GM12891 (cell line): ENCODE results near the gene ESRRB.
A peak's percentile ranks its signal among the peaks of the same experiment; 100 is the strongest.

Source experiments
- DNase-seq: peaks from one replicate; pipeline ENCODE4 v3.0.0; 2011; ENCODE audit warnings: low spot score; ENCODE audit not compliant: insufficient read length
- FAIRE-seq: peaks from 2 replicates; lab custom pipeline; 2011; peaks lifted over from hg19 to GRCh38; lab: Jason Lieb, UNC
- PAX5 ChIP-seq: IDR thresholded peaks from 2 replicates; pipeline ENCODE4 v1.6.1; 2011; ENCODE audit warnings: low read length, moderate library complexity, mild to moderate bottlenecking; ENCODE audit not compliant: insufficient read depth, severe bottlenecking
- POLR2A ChIP-seq: IDR thresholded peaks from 2 replicates; pipeline ENCODE4 v1.6.1; 2011; ENCODE audit warnings: low read depth, low read length, control low read depth
- POLR2AphosphoS5 ChIP-seq: IDR thresholded peaks from 2 replicates; pipeline ENCODE4 v1.6.1; 2011; ENCODE audit warnings: low read depth, low read length, control low read depth
- POU2F2 ChIP-seq: IDR thresholded peaks from 2 replicates; pipeline ENCODE4 v1.6.1; 2011; ENCODE audit warnings: low read depth, mild to moderate bottlenecking, control low read depth, low read length, moderate library complexity
- SPI1 ChIP-seq: IDR thresholded peaks from 2 replicates; pipeline ENCODE4 v1.6.1; 2011; ENCODE audit warnings: low read depth, low read length, control low read depth
- TAF1 ChIP-seq: IDR thresholded peaks from 2 replicates; pipeline ENCODE4 v1.6.1; 2011; ENCODE audit warnings: low read depth, low read length, control low read depth

ESRRB gene

GRCh38 chr14:76334316-76334715 lies 41.6 kb upstream of the ESRRB start:
- no peak for FAIRE-seq
- no peak for DNase-seq
- TF ChIP-seq TAF1 (no peak), POLR2A (no peak), SPI1 (no peak), PAX5 (no peak), POLR2AphosphoS5 (no peak), POU2F2 (no peak)

- FAIRE-seq = no peak
- TF ChIP-seq SPI1 (no peak), PAX5 (no peak), POLR2A (no peak)
- DNase-seq = no peak
Observed at GRCh38 chr14:76336876-76337275, 39.1 kb upstream of the ESRRB start.

- no peak for DNase-seq
- no peak for FAIRE-seq
Observed at GRCh38 chr14:76337635-76338545, 38.0 kb upstream of the ESRRB start.

GRCh38 chr14:76339728-76340615 lies 36.0 kb upstream of the ESRRB start:
- TF ChIP-seq SPI1 = no peak
- TF ChIP-seq PAX5 = no peak
- no peak for TF ChIP-seq POLR2A
- TF ChIP-seq TAF1 = no peak
- TF ChIP-seq POU2F2 = no peak
- no peak for TF ChIP-seq POLR2AphosphoS5
- FAIRE-seq = no peak
- DNase-seq = no peak

More at GRCh38 chr14:76337635-76338545, 38.0 kb upstream of the ESRRB start:
- no peak for TF ChIP-seq SPI1
- no peak for TF ChIP-seq TAF1
- TF ChIP-seq POLR2AphosphoS5 = no peak
- no peak for TF ChIP-seq POLR2A
- TF ChIP-seq PAX5 = no peak

GRCh38 chr14:76343386-76343785 lies 32.6 kb upstream of the ESRRB start:
- DNase-seq (no peak), FAIRE-seq (no peak)
- TF ChIP-seq PAX5 (no peak), SPI1 (no peak), POLR2AphosphoS5 (no peak), POLR2A (no peak), TAF1 (no peak), POU2F2 (no peak)

- peak; percentile 31 for FAIRE-seq
- no peak for DNase-seq
- no peak for TF ChIP-seq SPI1
- TF ChIP-seq POU2F2 = peak; percentile 59; the same call in 1 of the 2 replicates
- TF ChIP-seq PAX5 = no peak
- no peak for TF ChIP-seq POLR2A
- TF ChIP-seq POLR2AphosphoS5 = no peak
- no peak for TF ChIP-seq TAF1
Observed at GRCh38 chr14:76346391-76347160, 29.4 kb upstream of the ESRRB start.

GRCh38 chr14:76348898-76349297 lies 27.0 kb upstream of the ESRRB start:
- no peak for FAIRE-seq
- no peak for TF ChIP-seq POLR2A
- TF ChIP-seq POLR2AphosphoS5 = no peak
- TF ChIP-seq TAF1 = no peak
- TF ChIP-seq PAX5 = no peak
- TF ChIP-seq SPI1 = no peak
- no peak for TF ChIP-seq POU2F2
- DNase-seq = no peak

GRCh38 chr14:76349993-76350392 lies 25.9 kb upstream of the ESRRB start:
- TF ChIP-seq PAX5 = no peak
- TF ChIP-seq POLR2A = no peak
- no peak for TF ChIP-seq POLR2AphosphoS5
- no peak for TF ChIP-seq POU2F2
- TF ChIP-seq SPI1 = no peak
- no peak for TF ChIP-seq TAF1
- DNase-seq (no peak), FAIRE-seq (no peak)
